Occipital lobe (tissue), 2 donors: ENCODE data around the gene CBLB. TPM values are rescaled to one million over a fixed set of nuclear protein-coding genes. Genes with fewer than 3 reads are reported as not detected.
"Not testable (repeated sequence)": the region's sequence is repeated elsewhere in the genome, so short reads cannot be mapped to it uniquely, and the experiment has no call there.

ENCODE experiments used
- DNase-seq: peaks from one replicate; lab custom pipeline; 2025; lab: John Stamatoyannopoulos, UW
- total RNA-seq: library from RNA; depleted of rRNA; stranded (reverse); fragments of >200 nt; gene quantifications from one replicate; pipeline ENCODE4 v1.2.3, GENCODE V29; 2014

Gene CBLB
- total RNA-seq, 1 donor from 2014 or later: 59.6 TPM

GRCh38 chr3:105786990-105787389, 81.8 kb downstream of the CBLB start:
- no peak for DNase-seq

DNA sequence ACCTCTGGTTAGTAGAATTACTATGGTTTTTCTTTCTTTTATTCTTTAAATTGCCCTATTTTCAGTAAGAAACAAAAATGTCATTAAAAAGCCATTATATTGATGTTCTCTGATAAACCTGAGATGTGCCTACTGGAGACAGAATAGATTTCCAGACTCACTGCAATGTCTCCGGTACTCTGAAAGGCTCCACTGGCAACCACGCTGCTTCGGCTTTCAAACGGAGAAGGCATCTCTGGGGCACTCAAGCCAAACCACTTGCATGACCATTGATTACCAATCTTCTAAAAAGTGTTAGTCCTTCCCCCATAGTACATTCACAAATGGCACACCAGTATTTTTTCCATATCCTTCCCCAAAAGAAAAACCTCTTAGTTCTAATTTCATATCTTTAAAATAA, 82.6 kb downstream of the CBLB start:
- DNase-seq: no peak

GRCh38 chr3:105785803-105786202, 83.0 kb downstream of the CBLB start:
- no peak for DNase-seq

DNA sequence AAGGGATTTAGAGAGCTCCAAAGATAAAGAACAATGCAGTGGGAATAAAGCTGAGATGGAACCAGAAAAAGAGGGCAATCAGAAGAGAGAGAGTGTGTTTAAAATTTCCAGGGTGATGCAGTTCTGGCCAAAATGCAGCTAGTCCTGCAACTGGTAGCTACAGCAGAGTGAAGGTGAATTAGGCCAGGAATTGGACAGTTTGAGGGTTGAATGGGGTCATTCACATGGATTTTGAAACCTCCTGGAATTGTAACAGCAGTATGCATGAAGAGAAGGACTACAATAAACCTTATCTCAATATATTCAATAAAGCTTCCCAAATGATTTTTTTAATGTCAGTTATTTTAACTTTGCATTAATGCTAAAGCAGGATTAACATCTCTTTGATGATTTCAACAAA, 85.2 kb downstream of the CBLB start:
- DNase-seq: no peak

DNA sequence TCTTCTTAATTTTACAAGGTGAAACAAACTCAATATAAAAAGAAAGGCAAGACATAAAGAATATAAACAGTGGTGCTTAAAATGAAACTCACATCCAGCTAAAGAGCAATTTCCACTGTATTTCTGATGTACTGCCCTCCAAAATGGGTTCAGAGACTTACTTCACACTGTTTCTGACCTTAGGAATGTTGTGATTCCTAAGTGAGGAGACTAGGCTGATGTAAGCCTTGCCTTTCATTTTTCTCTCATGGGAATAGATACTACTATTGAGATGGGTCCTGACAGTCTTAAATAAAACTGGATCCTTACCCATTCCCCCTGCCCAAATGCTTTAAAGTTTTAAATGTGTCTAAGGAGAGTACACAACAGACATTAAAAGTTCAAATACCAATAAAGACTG, 86.9 kb downstream of the CBLB start:
- DNase-seq: no peak

GRCh38 chr3:105780107-105780506, 88.7 kb downstream of the CBLB start:
- no peak for DNase-seq

DNA sequence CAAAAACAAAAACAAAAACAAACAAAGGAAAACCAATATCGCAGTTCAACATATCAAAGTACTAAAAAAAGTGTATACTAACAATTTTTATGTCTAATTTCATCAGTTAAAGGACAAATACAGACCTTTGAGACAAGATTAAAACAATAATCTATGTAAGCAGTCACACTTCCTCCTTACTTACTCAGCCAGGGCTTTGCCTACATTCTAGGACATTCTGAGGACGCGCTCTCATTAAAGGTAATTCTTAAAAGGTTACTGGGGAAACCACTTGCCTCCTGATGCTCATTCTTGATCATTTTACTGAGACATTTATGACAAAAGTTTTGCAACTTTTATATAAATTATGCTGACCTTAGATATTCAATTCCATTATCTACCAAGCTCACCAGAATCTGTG, 93.4 kb downstream of the CBLB start:
- no peak for DNase-seq

- no peak for DNase-seq
Measured at GRCh38 chr3:105774444-105775180, 94.2 kb downstream of the CBLB start.

- DNase-seq: no peak
Measured at GRCh38 chr3:105773291-105773690, 95.5 kb downstream of the CBLB start.

- DNase-seq: no peak
Measured at GRCh38 chr3:105772635-105773034, 96.2 kb downstream of the CBLB start.

DNA sequence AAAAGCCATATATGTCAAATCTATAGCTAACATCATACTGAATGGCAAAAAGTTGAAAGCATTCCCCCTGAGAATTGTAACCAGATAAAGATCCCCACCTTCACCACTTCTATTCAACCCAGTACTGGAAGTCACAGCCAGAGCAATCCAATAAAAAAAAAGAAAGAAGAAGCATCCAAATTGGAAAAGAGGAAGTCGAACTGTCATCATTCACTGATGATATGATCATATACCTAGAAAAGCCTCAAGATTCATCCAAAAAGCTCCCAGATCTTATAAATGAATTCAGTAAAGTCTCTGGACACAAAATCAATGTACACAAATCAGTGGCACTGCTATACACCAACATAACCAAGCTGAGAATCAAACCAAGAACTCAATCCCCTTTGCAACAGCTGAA, 97.4 kb downstream of the CBLB start:
- no peak for DNase-seq

- no peak for DNase-seq
Measured at GRCh38 chr3:105770410-105770809, 98.4 kb downstream of the CBLB start.

GRCh38 chr3:105767776-105768175, 101.0 kb downstream of the CBLB start:
- no peak for DNase-seq

GRCh38 chr3:105767216-105767615, 101.6 kb downstream of the CBLB start:
- no peak for DNase-seq

DNA sequence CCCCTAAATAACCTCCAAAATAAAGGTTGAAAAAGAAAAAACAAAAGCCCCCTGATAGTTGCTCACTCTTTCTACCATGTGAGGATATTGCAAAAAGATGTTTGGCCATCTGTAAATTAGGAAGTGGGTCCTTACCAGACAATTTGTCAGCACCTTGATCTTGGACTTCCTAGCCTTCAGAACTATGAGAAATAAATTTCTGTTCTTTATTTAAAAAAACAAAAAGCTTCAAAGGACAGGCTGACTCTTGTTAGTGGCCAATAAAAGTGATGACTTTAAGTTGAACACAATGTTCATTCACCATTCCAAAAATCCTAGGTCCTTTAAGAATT, 103.5 kb downstream of the CBLB start:
- no peak for DNase-seq

GRCh38 chr3:105764378-105765307, 104.2 kb downstream of the CBLB start:
- DNase-seq: no peak

DNA sequence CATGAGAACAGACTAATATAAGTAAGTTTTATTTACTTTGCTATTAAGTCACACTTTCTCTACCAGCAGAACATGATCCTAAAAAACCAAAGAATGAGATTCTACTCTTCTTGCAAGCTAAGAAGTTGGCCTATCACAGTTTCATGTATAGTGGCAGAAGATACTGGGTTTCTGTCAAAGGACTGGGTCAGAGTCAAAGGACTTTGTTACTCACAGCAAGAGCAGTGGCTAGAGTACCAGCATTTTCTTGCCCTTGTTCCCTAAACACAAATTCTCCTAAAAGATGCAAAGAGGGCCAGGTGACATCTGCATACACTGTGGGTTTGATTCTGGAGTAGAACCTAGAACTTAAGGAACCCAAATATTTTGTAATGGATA, 105.2 kb downstream of the CBLB start:
- DNase-seq: no peak

DNA sequence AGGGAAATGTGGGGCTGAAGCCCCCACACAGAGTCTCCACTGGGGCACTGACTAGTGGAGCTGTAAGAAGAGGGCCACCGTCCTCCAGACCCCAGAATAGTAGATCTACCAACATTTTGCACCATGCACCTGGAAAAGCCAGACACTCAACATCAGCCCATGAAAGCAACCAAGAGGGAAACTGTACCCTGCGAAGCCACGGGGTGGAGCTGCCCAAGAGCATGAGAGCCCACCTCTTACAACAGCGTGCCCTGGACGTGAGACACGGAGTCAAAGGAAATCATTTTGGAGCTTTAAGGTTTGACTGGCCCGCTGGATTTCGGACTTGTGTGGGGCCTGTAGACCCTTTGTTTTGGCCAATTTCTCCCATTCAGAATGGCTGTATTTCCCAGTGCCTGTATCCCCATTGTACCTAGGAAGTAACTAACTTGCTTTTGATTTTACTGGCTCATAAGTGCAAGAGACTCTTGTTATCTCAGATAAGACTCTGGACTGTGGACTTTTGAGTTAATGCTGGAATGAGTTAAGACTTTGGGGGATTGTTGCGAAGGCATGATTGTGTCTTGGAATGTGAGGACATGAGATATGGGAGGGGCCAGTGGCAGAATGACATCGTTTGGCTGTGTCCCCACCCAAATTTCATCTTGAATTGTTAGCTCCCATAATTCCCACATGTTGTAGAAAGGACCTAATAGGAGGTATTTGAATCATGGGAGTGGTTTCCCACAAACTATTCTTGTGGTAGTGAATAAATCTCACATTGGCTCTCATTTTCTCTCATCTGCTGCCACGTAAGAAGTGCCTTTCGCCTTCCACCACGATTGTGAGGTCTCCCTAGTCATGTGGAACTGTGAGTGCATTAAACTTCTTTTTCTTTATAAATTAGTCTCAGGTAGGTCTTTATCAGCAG, 105.8 kb downstream of the CBLB start:
- DNase-seq: no peak

- not testable (repeated sequence) for DNase-seq
Measured at GRCh38 chr3:105762214-105762613, 106.6 kb downstream of the CBLB start.

- no peak for DNase-seq
Measured at GRCh38 chr3:105759442-105760078, 109.3 kb downstream of the CBLB start.

- no peak for DNase-seq
Measured at GRCh38 chr3:105758451-105758850, 110.4 kb downstream of the CBLB start.
